GM23338 (cell line): Measurements from ENCODE around the gene ACYP2. TPM values are rescaled to one million over a fixed set of nuclear protein-coding genes. Genes with fewer than 3 reads are reported as not detected.

ENCODE experiments used
- ATAC-seq: fragments of 200-7000 bp; cut with Tn5 transposase; 3 replicates; pipeline ENCODE4 v1.9.1; 2020
- DNase-seq: peaks from one replicate; pipeline ENCODE4 v3.0.0-alpha.2; 2015; ENCODE audit warnings: low spot score
- H2AFZ ChIP-seq: fragments of 200-600 bp; sonication (generic); 2 replicates; pipeline ENCODE4 v1.8.0; 2016; ENCODE audit warnings: antibody characterized with exemption, mild to moderate bottlenecking, moderate library complexity
- H3F3A ChIP-seq: fragments of 200-600 bp; sonication (generic); replicated peaks from 2 replicates; pipeline ENCODE4 v1.8.0; 2017; ENCODE audit warnings: antibody characterized with exemption, mixed run types, low read depth
- H3K27ac ChIP-seq: fragments of 200-600 bp; sonication (generic); 2 replicates; pipeline ENCODE4 v1.6.1; 2016; ENCODE audit warnings: low read depth
- H3K27me3 ChIP-seq: fragments of 200-600 bp; sonication (generic); 2 replicates; pipeline ENCODE4 v1.8.0; 2016; ENCODE audit warnings: mild to moderate bottlenecking, mixed run types, moderate library complexity; ENCODE audit not compliant: insufficient read depth
- H3K36me3 ChIP-seq: fragments of 200-600 bp; sonication (generic); 2 replicates; pipeline ENCODE4 v1.8.0; 2016; ENCODE audit warnings: mild to moderate bottlenecking; ENCODE audit not compliant: insufficient read depth
- H3K4me1 ChIP-seq: fragments of 200-600 bp; sonication (generic); 2 replicates; pipeline ENCODE4 v1.8.0; 2016; ENCODE audit warnings: mild to moderate bottlenecking, moderate library complexity; ENCODE audit not compliant: insufficient read depth
- H3K4me2 ChIP-seq: fragments of 200-600 bp; sonication (generic); 2 replicates; pipeline ENCODE4 v1.7.1; 2017; ENCODE audit warnings: mixed run types
- H3K4me3 ChIP-seq: fragments of 200-600 bp; sonication (generic); 2 replicates; pipeline ENCODE4 v1.6.1; 2016; ENCODE audit warnings: mixed run types
- H3K79me2 ChIP-seq: fragments of 200-600 bp; sonication (generic); replicated peaks from 2 replicates; pipeline ENCODE4 v1.8.0; 2017; ENCODE audit warnings: mild to moderate bottlenecking; ENCODE audit not compliant: insufficient read depth
- H3K9me2 ChIP-seq: fragments of 200-600 bp; sonication (generic); 2 replicates; pipeline ENCODE4 v1.8.0; 2017; ENCODE audit not compliant: insufficient read depth
- H4K20me1 ChIP-seq: fragments of 200-600 bp; sonication (generic); replicated peaks from 2 replicates; pipeline ENCODE4 v1.8.0; 2017; ENCODE audit warnings: mild to moderate bottlenecking; ENCODE audit not compliant: insufficient read depth
- H3K27ac Mint-ChIP-seq: 2 replicates; pipeline ENCODE4 v1.8.0; 2020; ENCODE audit warnings: inconsistent platforms, mild to moderate bottlenecking, moderate library complexity, mixed read lengths
- H3K27me3 Mint-ChIP-seq: 3 replicates; pipeline ENCODE4 v1.8.0; 2022; ENCODE audit warnings: low read depth, mild to moderate bottlenecking, moderate library complexity, mixed read lengths, inconsistent platforms; ENCODE audit not compliant: insufficient read depth, poor library complexity
- H3K36me3 Mint-ChIP-seq: 3 replicates; pipeline ENCODE4 v1.8.0; 2021; ENCODE audit warnings: low read depth, mild to moderate bottlenecking, inconsistent platforms, moderate library complexity, mixed read lengths
- H3K4me1 Mint-ChIP-seq: 3 replicates; pipeline ENCODE4 v1.8.0; 2020; ENCODE audit warnings: mild to moderate bottlenecking, inconsistent platforms, mixed read lengths
- H3K4me3 Mint-ChIP-seq: 3 replicates; pipeline ENCODE4 v1.8.0; 2021; ENCODE audit warnings: moderate library complexity, mild to moderate bottlenecking, inconsistent platforms, mixed read lengths
- H3K9me3 Mint-ChIP-seq: 3 replicates; pipeline ENCODE4 v1.8.0; 2020; ENCODE audit warnings: moderate library complexity, mild to moderate bottlenecking, inconsistent platforms, mixed read lengths
- EZH2 ChIP-seq: fragments of 200-600 bp; sonication (generic); IDR thresholded peaks from one replicate; pipeline ENCODE4 v1.8.0; 2017; ENCODE audit warnings: antibody characterized with exemption, mild to moderate bottlenecking, low read depth; ENCODE audit not compliant: unreplicated experiment
- EZH2phosphoT487 ChIP-seq: fragments of 200-600 bp; sonication (generic); IDR thresholded peaks from one replicate; pipeline ENCODE4 v1.8.1; 2018; ENCODE audit warnings: antibody characterized with exemption; ENCODE audit not compliant: unreplicated experiment
- POLR2AphosphoS5 ChIP-seq: IDR thresholded peaks from 2 replicates; pipeline ENCODE4 v1.6.1; 2016; ENCODE audit warnings: antibody characterized with exemption, low read depth
- STAT1 ChIP-seq: IDR thresholded peaks from one replicate; pipeline ENCODE4 v1.6.1; 2016; ENCODE audit warnings: antibody characterized with exemption; ENCODE audit not compliant: unreplicated experiment
- ZNF331 ChIP-seq: fragments of 250-450 bp; sonication (Bioruptor Pico); IDR thresholded peaks from 2 replicates; pipeline ENCODE4 v1.5.0; 2020; ENCODE audit warnings: low read depth, mild to moderate bottlenecking, moderate library complexity
- polyA plus RNA-seq: library from polyadenylated mRNA; unstranded; fragments of >200 nt; fragmentation: Nextera tagmentation; extraction: Ambion mirVana; gene quantifications from 2 replicates; pipeline ENCODE4 v1.2.1, GENCODE V29; 2016
- total RNA-seq: library from RNA; depleted of rRNA; stranded (reverse); fragments of >200 nt; shearing (Covaris generic); gene quantifications from 2 replicates; pipeline ENCODE4 v1.2.3, GENCODE V29; 2014
- TF ChIP-seq, protein P1 (sequence below): IDR thresholded peaks from one replicate; pipeline ENCODE4 v1.6.1; 2018; ENCODE audit warnings: antibody characterized with exemption; ENCODE audit not compliant: unreplicated experiment
- TF ChIP-seq, protein P2 (sequence below): fragments of 250-450 bp; sonication (Bioruptor Pico); IDR thresholded peaks from 2 replicates; pipeline ENCODE4 v1.5.0; 2020; ENCODE audit warnings: mild to moderate bottlenecking, moderate library complexity

ACYP2 gene
- total and polyA plus RNA-seq, 2 experiments from 2014 or later, result 2.3 to 15.5 TPM

DNA sequence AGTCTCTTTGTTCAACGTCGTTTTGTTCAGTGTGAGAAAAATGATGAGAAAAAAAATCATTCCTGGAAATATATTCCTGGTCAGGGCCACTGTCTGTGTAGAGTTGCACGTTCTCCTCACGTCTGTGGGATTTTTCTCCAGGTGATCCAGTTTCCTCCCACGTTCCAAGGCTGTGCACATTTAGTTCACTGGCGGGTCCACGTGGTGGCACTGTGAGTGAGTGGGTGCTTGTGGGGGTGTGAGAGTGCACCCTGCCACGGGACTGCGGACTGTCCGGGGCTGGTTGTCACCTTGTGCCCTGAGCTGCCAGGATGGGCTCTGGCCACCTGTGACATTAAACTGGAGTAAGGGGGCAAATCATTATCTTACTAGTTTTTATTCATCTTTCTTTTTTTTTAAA, 30.3 kb upstream of the ACYP2 start:
- no peaks in the 10 kb centered on the region for H3K4me1 ChIP-seq
- ATAC-seq, result no peak
- H3K79me2 ChIP-seq, result no peaks in the 10 kb centered on the region
- H3K4me3 ChIP-seq, result no peak overlapping the region
- no peak for DNase-seq
- no peaks in the 10 kb centered on the region for H3K36me3 Mint-ChIP-seq
- H3K4me1 Mint-ChIP-seq, result no peaks in the 10 kb centered on the region; the same call in 2 of the 3 replicates
- peaks cover 4% of the 10 kb centered on the region for H3K27me3 Mint-ChIP-seq
- no peak overlapping the region for H3K27ac Mint-ChIP-seq
- TF ChIP-seq, protein P1, sequence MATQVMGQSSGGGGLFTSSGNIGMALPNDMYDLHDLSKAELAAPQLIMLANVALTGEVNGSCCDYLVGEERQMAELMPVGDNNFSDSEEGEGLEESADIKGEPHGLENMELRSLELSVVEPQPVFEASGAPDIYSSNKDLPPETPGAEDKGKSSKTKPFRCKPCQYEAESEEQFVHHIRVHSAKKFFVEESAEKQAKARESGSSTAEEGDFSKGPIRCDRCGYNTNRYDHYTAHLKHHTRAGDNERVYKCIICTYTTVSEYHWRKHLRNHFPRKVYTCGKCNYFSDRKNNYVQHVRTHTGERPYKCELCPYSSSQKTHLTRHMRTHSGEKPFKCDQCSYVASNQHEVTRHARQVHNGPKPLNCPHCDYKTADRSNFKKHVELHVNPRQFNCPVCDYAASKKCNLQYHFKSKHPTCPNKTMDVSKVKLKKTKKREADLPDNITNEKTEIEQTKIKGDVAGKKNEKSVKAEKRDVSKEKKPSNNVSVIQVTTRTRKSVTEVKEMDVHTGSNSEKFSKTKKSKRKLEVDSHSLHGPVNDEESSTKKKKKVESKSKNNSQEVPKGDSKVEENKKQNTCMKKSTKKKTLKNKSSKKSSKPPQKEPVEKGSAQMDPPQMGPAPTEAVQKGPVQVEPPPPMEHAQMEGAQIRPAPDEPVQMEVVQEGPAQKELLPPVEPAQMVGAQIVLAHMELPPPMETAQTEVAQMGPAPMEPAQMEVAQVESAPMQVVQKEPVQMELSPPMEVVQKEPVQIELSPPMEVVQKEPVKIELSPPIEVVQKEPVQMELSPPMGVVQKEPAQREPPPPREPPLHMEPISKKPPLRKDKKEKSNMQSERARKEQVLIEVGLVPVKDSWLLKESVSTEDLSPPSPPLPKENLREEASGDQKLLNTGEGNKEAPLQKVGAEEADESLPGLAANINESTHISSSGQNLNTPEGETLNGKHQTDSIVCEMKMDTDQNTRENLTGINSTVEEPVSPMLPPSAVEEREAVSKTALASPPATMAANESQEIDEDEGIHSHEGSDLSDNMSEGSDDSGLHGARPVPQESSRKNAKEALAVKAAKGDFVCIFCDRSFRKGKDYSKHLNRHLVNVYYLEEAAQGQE, result no peak
- TF ChIP-seq EZH2 (no peak), POLR2AphosphoS5 (no peak), ZNF331 (no peak), STAT1 (no peak), EZH2phosphoT487 (no peak)
- TF ChIP-seq, protein P2, sequence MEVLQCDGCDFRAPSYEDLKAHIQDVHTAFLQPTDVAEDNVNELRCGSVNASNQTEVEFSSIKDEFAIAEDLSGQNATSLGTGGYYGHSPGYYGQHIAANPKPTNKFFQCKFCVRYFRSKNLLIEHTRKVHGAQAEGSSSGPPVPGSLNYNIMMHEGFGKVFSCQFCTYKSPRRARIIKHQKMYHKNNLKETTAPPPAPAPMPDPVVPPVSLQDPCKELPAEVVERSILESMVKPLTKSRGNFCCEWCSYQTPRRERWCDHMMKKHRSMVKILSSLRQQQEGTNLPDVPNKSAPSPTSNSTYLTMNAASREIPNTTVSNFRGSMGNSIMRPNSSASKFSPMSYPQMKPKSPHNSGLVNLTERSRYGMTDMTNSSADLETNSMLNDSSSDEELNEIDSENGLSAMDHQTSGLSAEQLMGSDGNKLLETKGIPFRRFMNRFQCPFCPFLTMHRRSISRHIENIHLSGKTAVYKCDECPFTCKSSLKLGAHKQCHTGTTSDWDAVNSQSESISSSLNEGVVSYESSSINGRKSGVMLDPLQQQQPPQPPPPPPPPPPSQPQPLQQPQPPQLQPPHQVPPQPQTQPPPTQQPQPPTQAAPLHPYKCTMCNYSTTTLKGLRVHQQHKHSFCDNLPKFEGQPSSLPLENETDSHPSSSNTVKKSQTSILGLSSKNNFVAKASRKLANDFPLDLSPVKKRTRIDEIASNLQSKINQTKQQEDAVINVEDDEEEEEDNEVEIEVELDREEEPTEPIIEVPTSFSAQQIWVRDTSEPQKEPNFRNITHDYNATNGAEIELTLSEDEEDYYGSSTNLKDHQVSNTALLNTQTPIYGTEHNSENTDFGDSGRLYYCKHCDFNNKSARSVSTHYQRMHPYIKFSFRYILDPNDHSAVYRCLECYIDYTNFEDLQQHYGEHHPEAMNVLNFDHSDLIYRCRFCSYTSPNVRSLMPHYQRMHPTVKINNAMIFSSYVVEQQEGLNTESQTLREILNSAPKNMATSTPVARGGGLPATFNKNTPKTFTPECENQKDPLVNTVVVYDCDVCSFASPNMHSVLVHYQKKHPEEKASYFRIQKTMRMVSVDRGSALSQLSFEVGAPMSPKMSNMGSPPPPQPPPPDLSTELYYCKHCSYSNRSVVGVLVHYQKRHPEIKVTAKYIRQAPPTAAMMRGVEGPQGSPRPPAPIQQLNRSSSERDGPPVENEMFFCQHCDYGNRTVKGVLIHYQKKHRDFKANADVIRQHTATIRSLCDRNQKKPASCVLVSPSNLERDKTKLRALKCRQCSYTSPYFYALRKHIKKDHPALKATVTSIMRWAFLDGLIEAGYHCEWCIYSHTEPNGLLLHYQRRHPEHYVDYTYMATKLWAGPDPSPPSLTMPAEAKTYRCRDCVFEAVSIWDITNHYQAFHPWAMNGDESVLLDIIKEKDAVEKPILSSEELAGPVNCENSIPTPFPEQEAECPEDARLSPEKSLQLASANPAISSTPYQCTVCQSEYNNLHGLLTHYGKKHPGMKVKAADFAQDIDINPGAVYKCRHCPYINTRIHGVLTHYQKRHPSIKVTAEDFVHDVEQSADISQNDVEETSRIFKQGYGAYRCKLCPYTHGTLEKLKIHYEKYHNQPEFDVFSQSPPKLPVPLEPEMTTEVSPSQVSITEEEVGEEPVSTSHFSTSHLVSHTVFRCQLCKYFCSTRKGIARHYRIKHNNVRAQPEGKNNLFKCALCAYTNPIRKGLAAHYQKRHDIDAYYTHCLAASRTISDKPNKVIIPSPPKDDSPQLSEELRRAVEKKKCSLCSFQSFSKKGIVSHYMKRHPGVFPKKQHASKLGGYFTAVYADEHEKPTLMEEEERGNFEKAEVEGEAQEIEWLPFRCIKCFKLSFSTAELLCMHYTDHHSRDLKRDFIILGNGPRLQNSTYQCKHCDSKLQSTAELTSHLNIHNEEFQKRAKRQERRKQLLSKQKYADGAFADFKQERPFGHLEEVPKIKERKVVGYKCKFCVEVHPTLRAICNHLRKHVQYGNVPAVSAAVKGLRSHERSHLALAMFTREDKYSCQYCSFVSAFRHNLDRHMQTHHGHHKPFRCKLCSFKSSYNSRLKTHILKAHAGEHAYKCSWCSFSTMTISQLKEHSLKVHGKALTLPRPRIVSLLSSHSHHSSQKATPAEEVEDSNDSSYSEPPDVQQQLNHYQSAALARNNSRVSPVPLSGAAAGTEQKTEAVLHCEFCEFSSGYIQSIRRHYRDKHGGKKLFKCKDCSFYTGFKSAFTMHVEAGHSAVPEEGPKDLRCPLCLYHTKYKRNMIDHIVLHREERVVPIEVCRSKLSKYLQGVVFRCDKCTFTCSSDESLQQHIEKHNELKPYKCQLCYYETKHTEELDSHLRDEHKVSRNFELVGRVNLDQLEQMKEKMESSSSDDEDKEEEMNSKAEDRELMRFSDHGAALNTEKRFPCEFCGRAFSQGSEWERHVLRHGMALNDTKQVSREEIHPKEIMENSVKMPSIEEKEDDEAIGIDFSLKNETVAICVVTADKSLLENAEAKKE (CRISPR knock-in tag), result no peak
- no peak overlapping the region for H3K4me3 Mint-ChIP-seq
- H3K36me3 ChIP-seq, result no peaks in the 10 kb centered on the region
- H3K9me3 Mint-ChIP-seq, result no peaks in the 10 kb centered on the region
- H3F3A ChIP-seq, result no peaks in the 10 kb centered on the region
- H3K9me2 ChIP-seq, result no peaks in the 10 kb centered on the region
- H2AFZ ChIP-seq, result no peak overlapping the region
- H4K20me1 ChIP-seq, result no peaks in the 10 kb centered on the region
- no peak overlapping the region for H3K4me2 ChIP-seq
- no peak overlapping the region for H3K27ac ChIP-seq
- no peaks in the 10 kb centered on the region for H3K27me3 ChIP-seq
